B cell (primary cell): ENCODE measurements around the gene TTL. TPM values are rescaled to one million over a fixed set of nuclear protein-coding genes. Genes with fewer than 3 reads are reported as not detected.

Source experiments
- polyA plus RNA-seq: library from polyadenylated mRNA; depleted of rRNA; stranded (reverse); fragments of >200 nt; gene quantifications from 2 replicates; pipeline ENCODE4 v1.2.3, GENCODE V29; 2012
- small RNA-seq: library from RNA; depleted of rRNA; stranded (forward); fragments of <200 nt; gene quantifications from one replicate; pipeline ENCODE3, GENCODE V24; 2012; ENCODE audit warnings: low replicate concordance, low read depth; ENCODE audit not compliant: insufficient read length
- total RNA-seq, 2 donors: library from RNA; stranded (reverse); fragments of 120-200 nt in 1 of 2; gene quantifications; 1 replicate in 1 of 2; 2 replicates in 1 of 2; pipeline versions ENCODE4 v1.2.3 to v1.2.4, GENCODE V29; 2013 to 2022

TTL gene
- total and polyA plus RNA-seq, 2 donors (not counting 1 experiment from before 2014, with no cell fraction given): 9.5 to 31.4 TPM

Small RNAs within 50 kb of the gene (small RNA-seq; reads per million reads assigned to genes)
- gene RF00019: not detected

Other genes with a start within 250 kb of the TTL start
- gene ZC3H8, start 227.1 kb upstream of the TTL start, total RNA-seq: 26.0 and 27.2 TPM in 2 replicates
- 5.5 and 5.8 TPM in 2 replicates for gene ZC3H8, start 227.1 kb upstream of the TTL start, polyA plus RNA-seq
- gene ZC3H6, start 206.6 kb upstream of the TTL start, total RNA-seq: 16.6 and 21.9 TPM in 2 replicates
- 2.8 and 4.4 TPM in 2 replicates for gene ZC3H6, start 206.6 kb upstream of the TTL start, polyA plus RNA-seq
- 28.1 and 31.2 TPM in 2 replicates for gene RGPD8, start 48.5 kb upstream of the TTL start, total RNA-seq
- 1.5 and 3.4 TPM in 2 replicates for gene RGPD8, start 48.5 kb upstream of the TTL start, polyA plus RNA-seq
- gene POLR1B, start 60.3 kb downstream of the TTL start, total RNA-seq: 32.5 and 34.2 TPM in 2 replicates
- gene POLR1B, start 60.3 kb downstream of the TTL start, polyA plus RNA-seq: 7.0 and 12.6 TPM in 2 replicates
- 19.9 and 22.4 TPM in 2 replicates for gene CHCHD5, start 102.5 kb downstream of the TTL start, total RNA-seq
- gene CHCHD5, start 102.5 kb downstream of the TTL start, polyA plus RNA-seq: 20.5 and 34.5 TPM in 2 replicates
- gene SLC20A1, start 163.8 kb downstream of the TTL start, total RNA-seq: 54.9 and 57.1 TPM in 2 replicates
- 16.1 and 43.1 TPM in 2 replicates for gene SLC20A1, start 163.8 kb downstream of the TTL start, polyA plus RNA-seq
- gene NT5DC4, start 238.9 kb downstream of the TTL start, total RNA-seq: 2.0 and 10.3 TPM in 2 replicates
- not detected in 2 replicates for gene NT5DC4, start 238.9 kb downstream of the TTL start, polyA plus RNA-seq